Vein endothelial cell (primary cell): ENCODE data around the gene ACKR4. TPM values are rescaled to one million over a fixed set of nuclear protein-coding genes. Genes with fewer than 3 reads are reported as not detected.

Experiments used
- total RNA-seq: library from RNA; depleted of rRNA; stranded (reverse); fragments of >200 nt; gene quantifications from 2 replicates; pipeline ENCODE4 v1.2.3, GENCODE V29; 2012

Gene ACKR4
- total RNA-seq, result 1.7 and 2.9 TPM in 2 replicates

GRCh38 chr3:132596816-132597433 is at the start of gene ACKR4:
Gene ACKR4, plus strand, starts transcription at chr3:132597270. Its CDS starts 3,128 bp downstream, at chr3:132600398.

Other genes starting within 250 kb of the ACKR4 start
- gene DNAJC13, start 179.8 kb upstream of the ACKR4 start, total RNA-seq, result 66.6 and 93.6 TPM in 2 replicates
- 18.5 and 18.9 TPM in 2 replicates for gene ACAD11, start 62.5 kb downstream of the ACKR4 start, total RNA-seq
- 24.0 and 26.8 TPM in 2 replicates for gene UBA5, start 63.1 kb downstream of the ACKR4 start, total RNA-seq
- gene NPHP3, start 125.1 kb downstream of the ACKR4 start, total RNA-seq, result 33.3 and 36.3 TPM in 2 replicates